H54 (cell line): ENCODE data around the gene NPIPB8.
"Not testable (repeated sequence)": the region's sequence is repeated elsewhere in the genome, so short reads cannot be mapped to it uniquely, and the experiment has no call there.

Experiments used
- DNase-seq: peaks from one replicate; pipeline ENCODE4 v3.0.0; 2011; ENCODE audit warnings: low spot score, mixed read lengths; ENCODE audit not compliant: insufficient read length
- FAIRE-seq: peaks from 3 replicates; lab custom pipeline; 2011; peaks lifted over from hg19 to GRCh38; lab: Jason Lieb, UNC
- POLR2A ChIP-seq: IDR thresholded peaks from 2 replicates; pipeline ENCODE4 v1.6.1; 2011; ENCODE audit warnings: low read depth, mild to moderate bottlenecking, low read length

The NPIPB8 gene

DNA sequence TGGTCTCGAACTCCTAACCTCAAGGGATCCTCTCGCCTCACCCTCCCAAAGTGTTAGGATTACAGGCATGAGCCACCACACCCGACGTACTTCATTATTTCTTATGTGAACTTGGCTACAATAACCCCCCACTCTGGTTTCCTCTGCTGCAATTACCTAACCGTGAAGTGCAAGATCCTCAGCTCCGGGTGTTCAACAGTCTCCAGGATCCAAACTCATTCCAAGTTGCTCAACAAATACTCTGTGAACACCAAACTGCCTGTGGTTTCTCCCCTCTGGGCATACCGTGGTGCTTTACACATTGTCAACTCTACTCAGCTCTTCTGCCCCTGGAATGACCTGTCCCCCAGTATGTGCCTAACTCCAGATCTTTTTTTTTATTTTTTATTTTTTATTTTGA lies 21.2 kb upstream of the NPIPB8 start:
- no peak for DNase-seq
- TF ChIP-seq POLR2A = no peak
- no peak for FAIRE-seq

DNA sequence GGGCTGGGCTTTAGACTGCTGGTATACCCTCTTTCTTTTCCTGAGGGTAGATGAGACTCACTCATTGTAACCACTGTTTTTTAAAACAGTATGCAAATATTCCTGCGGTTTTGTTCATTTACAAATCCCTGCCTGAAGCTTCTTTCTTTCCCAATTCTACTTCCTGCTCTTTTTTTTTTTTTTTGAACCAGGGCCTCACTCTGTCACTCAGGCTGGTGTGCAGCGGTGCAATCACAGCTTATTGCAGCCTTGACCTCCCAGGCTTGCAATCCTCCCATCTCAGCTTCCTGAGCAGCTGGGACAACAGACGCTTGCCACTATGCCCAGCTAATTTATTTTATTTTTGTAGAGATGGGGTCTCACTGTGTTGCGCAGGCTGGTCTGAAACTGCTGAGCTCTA lies 20.0 kb upstream of the NPIPB8 start:
- DNase-seq (no peak), FAIRE-seq (no peak)
- TF ChIP-seq POLR2A = no peak

DNA sequence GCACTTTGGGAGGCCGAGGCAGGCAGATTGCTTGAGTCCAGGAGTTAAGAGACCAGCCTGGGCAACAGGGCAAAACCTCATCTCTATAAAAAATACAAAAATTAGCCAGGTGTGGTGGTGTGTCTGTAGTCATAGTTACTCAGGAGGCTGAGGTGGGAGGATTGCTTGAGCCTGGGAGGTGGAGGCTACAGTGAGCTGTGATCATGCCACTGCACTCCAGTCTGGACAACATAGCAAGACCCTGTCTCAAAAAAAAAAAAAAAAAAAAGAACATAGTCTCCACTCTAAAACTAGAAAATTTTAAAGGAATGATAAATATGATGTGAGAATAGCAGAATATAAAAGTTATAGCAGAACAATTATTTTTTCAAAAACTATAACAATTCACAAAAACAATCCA lies 17.5 kb upstream of the NPIPB8 start:
- FAIRE-seq, DNase-seq: not testable (repeated sequence)

DNA sequence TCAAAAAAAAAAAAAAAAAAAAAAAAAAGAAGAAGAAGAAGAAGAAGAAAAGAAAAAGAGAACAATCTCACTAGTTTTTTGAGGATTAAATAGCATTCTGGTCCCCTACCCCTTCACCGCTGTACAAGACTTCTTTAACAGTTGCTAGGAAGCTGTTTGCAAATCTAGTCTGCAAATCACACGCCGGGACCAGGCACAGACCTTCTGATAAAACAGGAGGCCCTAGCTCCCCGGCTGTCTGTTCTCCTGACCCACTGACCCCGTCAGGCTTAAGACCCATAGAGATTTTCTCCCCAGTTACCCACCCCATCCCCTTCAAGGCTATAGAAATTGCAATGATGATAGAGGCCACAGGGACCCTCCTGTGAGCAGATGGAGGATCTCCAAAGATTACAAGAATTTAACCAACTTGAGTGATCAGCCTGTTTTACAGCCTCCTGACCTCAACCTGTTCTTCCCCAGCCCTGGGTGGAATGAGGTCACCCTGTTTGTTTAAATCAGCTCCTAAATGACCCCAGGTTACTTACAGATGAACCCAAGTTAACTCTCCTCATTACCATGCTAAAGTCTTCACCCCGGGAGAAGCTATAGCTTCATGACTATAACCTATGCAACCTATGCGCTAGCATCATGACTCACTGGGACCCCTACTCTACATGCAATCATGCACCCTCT lies 16.2 kb upstream of the NPIPB8 start:
- no peak for FAIRE-seq
- TF ChIP-seq POLR2A = no peak
- no peak for DNase-seq

DNA sequence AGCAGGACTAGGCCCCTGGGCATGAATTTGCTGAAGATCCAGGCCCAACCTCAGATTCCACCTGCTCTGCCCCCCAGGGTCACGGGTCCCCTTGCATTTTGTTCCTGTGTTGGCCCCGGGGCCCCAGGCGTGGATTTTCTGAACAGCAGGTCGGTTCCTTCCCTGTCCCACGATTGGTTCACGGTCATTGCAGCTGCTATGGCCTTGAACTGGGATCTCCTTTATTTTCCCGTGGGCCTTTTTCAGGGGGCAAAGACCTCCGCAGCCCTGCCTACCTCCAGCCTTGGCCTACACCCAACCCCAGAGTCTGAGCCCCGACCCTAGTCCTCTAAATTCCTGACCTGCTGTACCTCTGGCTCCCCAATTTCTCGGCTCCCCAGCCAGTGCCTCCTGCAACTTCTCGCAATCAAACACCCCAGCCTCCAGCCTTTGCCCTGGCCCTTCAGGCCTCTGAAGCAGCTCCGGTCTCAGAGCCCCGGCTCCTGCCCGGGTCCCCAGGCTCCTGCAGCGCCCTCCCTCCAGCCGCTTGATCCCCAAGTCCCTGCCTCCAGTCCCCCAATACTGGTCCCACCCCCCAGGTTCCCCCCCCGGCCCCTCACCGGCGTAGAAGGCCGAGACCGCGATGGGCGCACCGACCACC lies 15.2 kb upstream of the NPIPB8 start:
- DNase-seq, FAIRE-seq: not testable (repeated sequence)

DNA sequence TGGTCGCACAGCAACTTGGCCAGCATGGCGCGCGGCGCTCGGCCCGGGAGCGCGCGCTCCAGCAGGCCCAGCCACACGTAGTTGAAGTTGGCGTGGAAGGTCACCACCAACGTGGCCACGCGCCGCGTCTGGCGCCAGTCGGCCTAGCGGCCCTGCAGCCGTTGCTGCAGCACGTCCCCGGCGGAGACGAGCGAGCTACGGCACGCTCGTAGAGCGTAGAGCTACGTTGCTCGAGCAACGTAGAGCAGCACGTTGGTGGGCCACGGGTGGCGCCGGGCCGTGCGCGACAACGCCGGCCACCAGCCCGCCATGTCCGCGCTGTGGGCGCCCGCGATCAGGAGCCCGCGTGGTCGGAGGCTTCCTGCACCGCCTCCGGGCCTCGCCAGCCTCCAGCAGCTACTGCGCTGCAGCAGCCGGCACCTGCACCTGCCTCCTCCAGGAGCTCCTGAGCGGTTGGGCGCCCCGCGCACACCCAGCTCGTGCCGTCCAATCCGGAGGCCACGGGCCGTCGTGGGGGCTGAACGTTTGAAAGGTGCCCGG lies 14.6 kb upstream of the NPIPB8 start:
- TF ChIP-seq POLR2A = no peak
- FAIRE-seq (no peak), DNase-seq (no peak)

DNA sequence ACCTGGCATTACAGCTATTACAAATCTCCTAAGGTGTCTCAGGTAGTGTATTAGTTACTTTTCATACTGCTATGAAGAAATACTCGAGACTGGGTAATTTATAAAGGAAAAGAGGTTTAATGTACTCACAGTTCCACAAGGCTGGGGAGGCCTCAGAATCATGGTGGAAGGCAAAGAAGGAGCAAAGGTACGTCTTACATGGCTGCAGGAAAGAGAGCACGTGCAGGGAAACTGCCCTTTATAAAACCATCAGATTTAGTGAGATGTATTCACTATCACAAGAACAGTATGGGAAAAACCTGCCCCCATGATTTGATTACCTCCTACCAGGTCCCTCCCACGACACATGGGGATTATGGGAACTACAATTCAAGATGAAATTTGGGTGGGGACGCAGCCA lies 7.0 kb upstream of the NPIPB8 start:
- not testable (repeated sequence) for FAIRE-seq

DNA sequence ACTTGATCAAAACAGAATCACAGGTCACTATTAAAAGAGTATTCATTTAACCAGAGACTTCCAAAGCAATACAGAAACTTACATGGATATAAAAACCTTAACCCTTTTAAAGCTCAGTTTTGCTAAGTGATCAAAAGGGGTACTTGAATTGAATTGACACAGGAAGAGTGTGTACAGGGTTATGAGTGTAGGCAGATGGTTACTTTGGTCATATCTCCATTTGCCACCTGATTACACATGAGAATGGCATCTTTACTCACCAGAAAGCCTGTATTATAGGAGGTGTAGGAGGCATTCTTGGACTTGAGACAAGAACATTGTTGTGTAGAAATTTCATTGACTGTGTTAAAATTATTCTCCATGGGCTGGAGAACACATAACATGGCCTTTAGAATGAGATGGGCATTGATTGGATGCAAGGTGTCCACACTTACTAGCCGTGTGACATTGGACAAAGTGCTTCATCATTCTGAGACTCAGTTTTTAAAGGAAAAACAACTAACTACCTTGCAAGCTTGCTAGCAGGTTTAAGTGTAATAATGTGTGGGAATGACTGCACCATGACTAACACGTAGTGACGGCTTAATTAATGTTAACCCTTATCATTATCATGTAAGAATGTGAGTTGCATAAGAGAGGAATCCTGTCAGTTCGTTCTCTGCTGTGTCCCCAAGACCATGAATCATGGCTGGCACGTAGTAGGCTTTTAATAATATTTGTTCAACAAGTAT lies 1.6 kb upstream of the NPIPB8 start:
- DNase-seq = not testable (repeated sequence)
- peak; percentile 30 for FAIRE-seq

More for the DNA sequence above, 7.0 kb upstream of the NPIPB8 start:
- not testable (repeated sequence) for DNase-seq

DNA sequence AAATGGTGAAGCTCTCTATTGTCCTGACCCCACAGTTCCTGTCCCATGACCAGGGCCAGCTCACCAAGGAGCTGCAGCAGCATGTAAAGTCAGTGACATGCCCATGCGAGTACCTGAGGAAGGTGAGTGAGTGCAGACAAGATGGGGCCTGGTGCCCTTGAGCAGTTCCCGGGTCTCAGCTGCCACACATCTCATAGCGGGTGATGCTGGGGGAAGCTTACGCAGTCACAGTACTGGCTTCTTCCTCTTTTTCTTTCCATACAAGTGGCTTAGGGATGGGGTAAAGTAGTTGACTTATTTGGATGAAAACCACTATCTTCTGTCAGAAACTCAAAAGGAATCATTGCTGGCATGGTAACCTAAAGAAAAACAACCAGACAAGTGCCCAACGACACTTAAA lies 494 bp downstream of the NPIPB8 start:
- not testable (repeated sequence) for DNase-seq, FAIRE-seq

DNA sequence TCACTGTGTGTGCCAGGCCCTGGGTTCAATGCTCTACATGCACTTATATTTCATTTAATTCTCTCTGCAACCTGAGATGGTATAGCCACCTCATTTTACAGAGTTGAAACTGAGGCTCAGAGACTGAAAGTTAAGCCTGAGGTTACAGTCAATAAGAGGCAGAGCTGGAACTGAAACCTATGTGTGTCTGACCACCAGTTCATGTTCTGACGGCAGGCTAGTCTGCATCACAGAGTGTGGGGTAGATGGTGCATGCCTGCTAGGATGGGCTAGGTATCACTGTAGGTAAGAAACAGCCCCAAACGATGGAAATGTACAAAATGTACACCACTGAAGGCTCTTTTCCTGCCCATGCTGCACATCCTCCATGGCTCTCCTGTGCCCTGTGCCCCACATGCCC lies 2.1 kb downstream of the NPIPB8 start:
- not testable (repeated sequence) for FAIRE-seq, DNase-seq

DNA sequence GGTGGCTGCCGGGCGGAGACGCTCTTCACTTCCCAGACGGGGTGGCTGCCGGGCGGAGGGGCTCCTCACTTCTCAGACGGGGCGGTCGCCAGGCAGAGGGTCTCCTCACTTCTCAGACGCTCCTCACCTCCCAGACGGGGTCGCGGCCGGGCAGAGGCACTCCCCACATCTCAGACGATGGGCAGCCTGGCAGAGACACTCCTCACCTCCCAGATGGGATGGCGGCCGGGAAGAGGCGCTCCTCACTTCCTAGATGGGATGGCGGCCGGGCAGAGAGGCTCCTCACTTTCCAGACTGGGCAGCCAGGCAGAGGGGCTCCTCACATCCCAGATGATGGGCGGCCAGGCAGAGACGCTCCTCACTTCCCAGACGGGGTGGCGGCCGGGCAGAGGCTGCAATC lies 28.4 kb downstream of the NPIPB8 start:
- DNase-seq, FAIRE-seq: not testable (repeated sequence)

DNA sequence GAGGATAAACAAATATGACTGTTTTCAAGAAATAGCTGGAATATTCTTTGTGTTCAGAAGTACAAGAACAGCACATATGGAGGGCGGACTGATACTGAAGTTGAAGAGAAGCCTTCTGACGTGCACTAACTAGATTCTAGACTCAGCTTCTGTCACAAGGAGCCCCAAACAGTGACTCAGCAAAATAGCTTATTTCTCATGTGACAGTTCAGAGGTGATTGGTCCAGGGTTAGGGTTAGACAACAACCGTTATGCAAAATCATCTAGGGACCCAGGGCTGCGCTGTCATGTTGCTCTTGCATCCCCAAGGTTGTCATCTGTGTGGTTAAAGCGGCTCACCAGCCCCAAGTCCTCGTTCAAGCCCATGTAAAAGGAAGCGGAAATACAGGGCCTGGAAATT lies 29.6 kb downstream of the NPIPB8 start:
- DNase-seq, FAIRE-seq: not testable (repeated sequence)

DNA sequence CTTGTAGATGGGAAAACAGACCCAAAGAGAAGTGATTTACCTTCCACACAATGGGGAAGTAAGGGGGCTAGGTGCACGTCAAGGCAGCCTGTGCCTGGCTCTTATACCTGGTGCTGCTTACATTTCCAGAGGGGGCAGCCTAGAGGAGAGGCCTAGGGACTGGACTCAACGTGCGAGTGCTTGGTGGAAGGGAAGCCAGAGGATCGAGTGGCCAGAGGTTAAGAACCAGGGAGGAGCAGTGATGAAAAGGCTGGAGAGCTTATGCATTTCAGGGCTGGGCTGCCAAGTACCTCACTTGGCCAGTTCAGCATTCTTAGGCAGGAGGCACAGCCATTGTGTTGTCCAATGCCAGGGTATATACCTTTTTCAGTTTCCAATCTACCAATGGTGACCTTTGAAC lies 30.3 kb downstream of the NPIPB8 start:
- not testable (repeated sequence) for FAIRE-seq, DNase-seq

DNA sequence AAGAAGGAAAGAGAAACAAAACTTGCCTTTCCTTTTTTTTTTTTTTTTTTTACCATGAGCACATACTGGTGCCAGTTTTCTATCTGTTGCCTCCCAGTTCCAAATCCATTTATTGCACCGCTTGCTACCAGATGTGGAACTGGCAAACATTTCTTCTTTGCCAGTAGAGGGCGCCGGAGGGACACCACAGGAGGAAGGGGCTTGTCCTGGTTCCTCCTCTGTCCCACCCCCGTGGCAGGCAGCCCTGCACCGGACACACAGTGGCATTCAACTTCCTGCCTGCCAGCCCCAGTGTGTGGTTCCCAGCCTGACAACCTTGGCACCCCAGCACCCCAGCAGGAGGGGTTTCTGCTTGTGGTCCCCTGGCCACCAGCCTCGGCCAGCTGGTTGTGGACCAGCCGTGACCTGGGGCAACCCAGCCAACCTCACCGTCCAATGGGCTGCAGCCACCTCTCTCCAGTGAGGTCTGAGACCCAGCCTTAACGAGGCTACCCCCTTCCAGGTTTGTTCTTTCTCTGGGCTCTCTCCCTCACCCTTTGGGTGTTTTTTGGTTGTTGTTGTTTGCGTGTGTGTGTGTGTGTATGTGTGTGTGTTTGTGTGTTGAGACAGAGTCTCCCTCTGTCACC lies 50.6 kb downstream of the NPIPB8 start:
- not testable (repeated sequence) for DNase-seq
- FAIRE-seq = peak; percentile 67

DNA sequence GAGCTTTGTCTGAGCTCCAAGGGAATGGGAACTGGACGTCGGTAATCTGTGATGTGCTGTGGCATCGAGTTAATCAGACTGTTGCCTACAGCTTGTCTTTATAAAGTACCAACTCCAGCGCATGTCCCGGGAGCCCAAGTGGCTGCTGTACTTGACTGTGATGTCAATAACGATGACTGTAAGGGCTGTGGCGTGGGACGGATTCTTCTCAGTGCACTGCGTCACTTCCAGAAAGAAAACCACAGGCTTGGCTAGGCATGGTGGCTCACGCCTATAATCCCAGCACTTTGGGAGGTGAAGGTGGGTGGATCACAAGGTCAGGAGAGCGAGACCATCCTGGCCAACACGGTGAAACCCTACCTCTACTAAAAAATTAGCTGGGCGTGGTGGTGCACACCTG lies 51.6 kb downstream of the NPIPB8 start:
- not testable (repeated sequence) for FAIRE-seq, DNase-seq

DNA sequence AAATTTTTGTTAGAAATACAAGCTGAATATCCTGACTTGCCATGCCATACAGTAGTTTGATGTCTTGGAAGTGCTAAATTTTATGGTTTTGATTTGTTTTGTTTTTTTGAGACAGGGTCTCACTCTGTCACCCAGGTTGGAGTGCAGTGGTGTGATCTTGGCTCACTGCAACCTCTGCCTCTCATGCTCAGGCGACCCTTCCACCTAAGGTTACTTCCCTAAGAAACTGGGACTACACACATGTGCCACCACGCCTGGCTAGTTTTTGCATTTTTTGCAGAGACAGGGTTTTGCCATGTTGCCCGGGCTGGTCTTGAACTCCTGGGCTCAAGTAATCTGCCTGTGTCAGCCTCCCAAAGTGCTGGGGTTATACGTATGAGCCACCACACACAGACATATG lies 53.9 kb downstream of the NPIPB8 start:
- not testable (repeated sequence) for DNase-seq, FAIRE-seq

DNA sequence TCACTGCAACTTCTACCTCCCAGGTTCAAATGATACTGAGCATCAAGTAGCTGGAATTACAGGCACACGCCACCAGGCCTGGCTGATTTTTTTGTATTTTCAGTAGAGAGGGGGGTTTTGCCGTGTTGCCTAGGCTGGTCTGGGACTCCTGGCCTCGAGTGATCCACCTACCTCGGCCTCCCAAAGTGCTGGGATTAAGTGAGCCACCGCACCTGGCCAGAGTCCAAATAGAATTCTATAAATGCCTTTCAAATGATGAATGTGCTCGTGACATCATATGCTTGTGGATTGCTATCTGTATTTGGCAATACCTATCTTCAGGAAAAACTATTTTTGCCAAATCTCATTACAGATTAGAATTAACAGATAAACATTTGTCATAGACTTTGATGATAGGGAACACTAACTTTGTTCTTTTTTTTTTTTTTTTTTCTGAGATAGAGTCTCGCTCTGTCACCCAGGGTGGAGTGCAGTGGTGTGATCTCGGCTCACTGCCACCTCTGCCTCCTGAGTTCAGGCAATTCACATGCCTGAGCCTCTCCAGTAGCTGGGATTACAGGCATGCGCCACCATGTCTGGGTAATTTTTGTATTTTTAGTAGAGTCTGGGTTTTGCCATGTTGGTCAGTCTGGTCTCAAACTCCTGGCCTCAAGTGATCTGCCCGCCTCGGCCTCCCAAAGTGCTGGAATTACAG lies 55.5 kb downstream of the NPIPB8 start:
- DNase-seq, FAIRE-seq: not testable (repeated sequence)

DNA sequence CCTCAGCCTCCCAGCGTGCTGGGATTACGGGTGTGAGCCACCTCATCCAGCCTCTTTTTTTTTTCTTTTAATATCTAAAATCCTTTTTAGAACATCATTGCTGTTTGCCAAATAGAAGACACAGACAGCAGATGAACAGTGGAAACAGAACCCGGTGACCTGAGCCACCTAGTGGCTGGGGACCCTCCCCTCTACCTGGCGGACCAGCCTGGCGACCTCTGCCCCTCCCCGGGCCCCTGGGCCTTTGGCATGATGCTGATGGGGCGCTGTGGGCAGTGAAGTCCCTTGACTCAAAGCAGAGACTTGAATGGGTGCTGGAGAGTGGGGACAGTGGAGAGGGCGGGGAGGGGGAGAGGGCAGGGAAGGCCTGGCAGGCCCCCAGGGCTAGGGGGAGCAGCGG lies 61.9 kb downstream of the NPIPB8 start:
- not testable (repeated sequence) for DNase-seq, FAIRE-seq

DNA sequence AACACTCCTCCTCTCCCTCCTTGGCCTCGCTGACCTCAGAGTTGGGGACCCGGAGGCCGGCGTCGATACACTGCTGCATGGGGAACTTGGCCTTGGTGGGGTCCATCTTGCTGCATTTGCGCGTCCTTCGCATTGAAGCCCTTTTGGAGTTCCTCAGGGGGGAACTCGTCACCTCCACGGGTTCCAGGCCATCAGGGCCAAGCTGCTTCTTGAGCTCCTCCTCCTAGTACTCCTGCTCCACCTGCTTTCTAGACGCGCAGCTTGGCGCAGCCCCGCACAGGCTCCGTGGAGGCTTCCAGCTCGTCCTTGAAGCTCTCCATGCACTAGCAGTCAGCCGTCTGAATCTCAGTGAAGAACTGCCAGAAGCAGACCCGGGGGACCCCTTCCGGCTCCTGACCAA lies 62.5 kb downstream of the NPIPB8 start:
- DNase-seq, FAIRE-seq: not testable (repeated sequence)
